IPS DF 6.9 (cell line): Measurements from ENCODE around the gene KCNK2.
A peak's percentile ranks its signal among the peaks of the same experiment; 100 is the strongest.

ENCODE experiments used
- DNase-seq: peaks from one replicate; pipeline ENCODE4 v3.0.0-alpha.2; 2013; ENCODE audit warnings: low read depth, low spot score
- H3K27ac ChIP-seq: one replicate; pipeline ENCODE4 v1.5.1; 2013; ENCODE audit warnings: low read length, control low read depth
- H3K27me3 ChIP-seq: 2 replicates; pipeline ENCODE4 v1.6.1; 2013; ENCODE audit warnings: mild to moderate bottlenecking, low read length; ENCODE audit not compliant: control insufficient read depth, insufficient read depth
- H3K36me3 ChIP-seq: 2 replicates; pipeline ENCODE4 v1.6.1; 2013; ENCODE audit warnings: low read length; ENCODE audit not compliant: control insufficient read depth, insufficient read depth
- H3K4me1 ChIP-seq: 2 replicates; pipeline ENCODE4 v1.6.1; 2013; ENCODE audit warnings: low read length; ENCODE audit not compliant: control insufficient read depth, insufficient read depth
- H3K4me3 ChIP-seq: 2 replicates; pipeline ENCODE4 v1.5.1; 2013; ENCODE audit warnings: mild to moderate bottlenecking, low read length
- H3K9me3 ChIP-seq: 2 replicates; pipeline ENCODE4 v1.6.1; 2013; ENCODE audit warnings: low read length, inconsistent platforms; ENCODE audit not compliant: control insufficient read depth, insufficient read depth
- WGBS: extraction: QIAGEN DNeasy Blood & Tissue Kit; methylation state at CpG from one replicate; pipeline ENCODE4 v1.1.7; 2013; ENCODE audit warnings: mixed read lengths, missing lambda C conversion rate; ENCODE audit not compliant: insufficient read length, insufficient coverage; 5-methylcytosine and 5-hydroxymethylcytosine counted together

KCNK2 gene, protein sequence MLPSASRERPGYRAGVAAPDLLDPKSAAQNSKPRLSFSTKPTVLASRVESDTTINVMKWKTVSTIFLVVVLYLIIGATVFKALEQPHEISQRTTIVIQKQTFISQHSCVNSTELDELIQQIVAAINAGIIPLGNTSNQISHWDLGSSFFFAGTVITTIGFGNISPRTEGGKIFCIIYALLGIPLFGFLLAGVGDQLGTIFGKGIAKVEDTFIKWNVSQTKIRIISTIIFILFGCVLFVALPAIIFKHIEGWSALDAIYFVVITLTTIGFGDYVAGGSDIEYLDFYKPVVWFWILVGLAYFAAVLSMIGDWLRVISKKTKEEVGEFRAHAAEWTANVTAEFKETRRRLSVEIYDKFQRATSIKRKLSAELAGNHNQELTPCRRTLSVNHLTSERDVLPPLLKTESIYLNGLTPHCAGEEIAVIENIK

DNA sequence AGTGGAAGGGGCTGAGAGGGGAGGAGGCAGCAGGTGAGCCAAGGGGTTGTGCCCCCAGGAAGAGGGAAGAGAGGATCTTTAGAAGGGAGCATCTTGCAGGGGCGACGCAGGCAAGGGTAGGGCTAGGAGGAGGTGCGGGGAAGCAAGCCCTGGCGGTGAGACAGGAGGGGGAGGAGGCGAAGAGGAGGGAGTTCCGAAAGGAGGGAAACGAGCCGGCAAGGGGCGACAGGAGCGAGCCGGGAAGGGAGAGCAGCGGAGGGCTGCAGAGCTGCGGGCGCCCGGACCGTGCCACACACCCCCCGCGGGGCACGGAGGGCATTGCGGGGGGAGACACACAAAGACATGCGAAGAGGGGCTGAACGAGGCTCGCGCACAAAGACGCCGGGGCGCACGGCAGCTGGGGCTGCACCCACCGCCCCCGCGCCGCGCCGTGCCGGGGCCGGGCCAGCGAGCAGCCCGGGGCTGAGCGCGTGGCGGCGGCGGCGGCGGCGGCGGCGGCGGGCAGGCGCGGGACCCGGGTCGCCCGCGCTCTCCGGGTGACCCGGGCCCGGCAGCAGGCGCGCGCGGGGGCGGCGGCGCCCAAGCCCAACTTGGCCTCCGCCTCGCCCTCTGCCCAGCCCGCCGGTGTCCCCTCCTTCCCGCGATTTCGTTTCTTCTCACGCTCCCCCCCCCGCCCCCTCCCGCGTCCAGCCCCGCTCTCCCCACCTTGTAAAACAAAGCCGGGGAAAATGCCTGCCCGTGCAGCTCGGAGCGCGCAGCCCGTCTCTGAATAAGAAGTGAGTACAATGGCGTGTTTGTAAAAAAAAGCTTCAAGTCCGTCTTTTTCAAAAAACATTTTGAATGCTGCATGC, at the start of gene KCNK2:
Gene KCNK2 (plus strand): TSS at position 206 of the 851 bp plus-strand sequence. CDS start 649 bp downstream, outside the sequence.
- H3K4me3 ChIP-seq, result peak within 1 kb of the TSS; percentile 82; the same call in 1 of the 2 replicates
- DNase-seq, result no peak

DNA sequence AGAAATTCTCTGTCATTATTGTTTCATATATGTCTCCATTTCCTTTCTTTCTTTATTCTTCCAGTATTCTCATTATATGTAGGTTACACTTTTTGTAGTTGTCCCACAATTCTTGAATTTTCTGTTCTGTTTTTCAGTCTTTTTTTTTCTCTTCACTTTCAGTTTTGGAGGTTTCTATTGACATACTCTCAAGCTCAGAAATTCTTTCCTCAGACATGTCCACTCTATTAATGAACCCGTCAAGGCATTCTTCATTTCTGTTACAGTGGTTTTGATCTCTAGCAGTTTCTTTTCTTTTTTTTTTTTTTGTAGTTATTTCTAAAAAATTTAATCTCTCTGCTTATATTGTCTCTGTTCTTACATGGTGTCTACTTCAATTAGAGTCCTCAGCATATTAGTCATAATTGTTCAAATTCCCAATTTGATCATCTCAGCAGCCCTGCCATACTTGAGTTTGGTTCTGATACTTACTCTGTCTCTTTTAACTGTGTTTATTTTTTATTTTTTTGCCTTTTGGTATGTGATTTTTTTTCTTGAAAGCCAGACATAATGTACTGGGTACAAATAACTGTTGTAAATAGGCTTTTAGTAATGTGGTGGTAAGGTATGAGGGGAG, 49.5 kb upstream of the KCNK2 start:
- no peak overlapping the region for H3K27ac ChIP-seq
- WGBS, result no CpG with 5 or more reads among the region's 1 CpG
- H3K27me3 ChIP-seq, result no peaks in the 10 kb centered on the region
- H3K36me3 ChIP-seq, result no peaks in the 10 kb centered on the region
- DNase-seq, result no peak
- H3K4me1 ChIP-seq, result no peaks in the 10 kb centered on the region
- H3K9me3 ChIP-seq, result no peaks in the 10 kb centered on the region
- H3K4me3 ChIP-seq, result no peak overlapping the region

More for the DNA sequence above, at the start of gene KCNK2:
- no CpG with 5 or more reads among the region's 85 CpGs for WGBS
- peaks cover 3% of the 10 kb centered on the region; the same call in 1 of the 2 replicates for H3K4me1 ChIP-seq
- H3K36me3 ChIP-seq, result no peaks in the 10 kb centered on the region
- peaks cover 43% of the 10 kb centered on the region for H3K27me3 ChIP-seq
- H3K9me3 ChIP-seq, result no peaks in the 10 kb centered on the region
- H3K27ac ChIP-seq, result no peak within 1 kb of the TSS

DNA sequence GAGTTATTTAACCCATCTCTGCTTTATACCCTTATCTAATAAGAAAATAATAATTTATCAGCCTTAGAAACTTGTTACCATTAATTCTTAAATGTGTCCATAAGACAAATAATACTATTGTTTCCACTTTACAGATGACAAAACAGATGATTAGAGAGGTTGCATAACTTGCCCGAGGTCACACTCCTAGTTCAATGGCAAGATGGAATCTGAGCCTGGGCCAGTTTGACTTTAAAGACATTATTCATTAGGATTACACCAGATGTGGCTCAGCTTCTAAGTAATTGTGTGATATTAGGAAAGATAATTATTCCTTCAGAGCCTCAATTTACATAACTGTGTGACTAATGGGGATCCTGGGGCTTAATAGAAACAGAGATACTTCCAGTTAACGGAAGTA, 42.3 kb upstream of the KCNK2 start:
- no CpG with 5 or more reads among the region's 2 CpGs for WGBS
- Histone ChIP-seq H3K27ac (no peak overlapping the region), H3K4me3 (no peak overlapping the region), H3K9me3 (no peaks in the 10 kb centered on the region), H3K27me3 (no peaks in the 10 kb centered on the region), H3K4me1 (peaks cover 1% of the 10 kb centered on the region; the same call in 1 of the 2 replicates), H3K36me3 (no peaks in the 10 kb centered on the region)
- DNase-seq, result no peak

DNA sequence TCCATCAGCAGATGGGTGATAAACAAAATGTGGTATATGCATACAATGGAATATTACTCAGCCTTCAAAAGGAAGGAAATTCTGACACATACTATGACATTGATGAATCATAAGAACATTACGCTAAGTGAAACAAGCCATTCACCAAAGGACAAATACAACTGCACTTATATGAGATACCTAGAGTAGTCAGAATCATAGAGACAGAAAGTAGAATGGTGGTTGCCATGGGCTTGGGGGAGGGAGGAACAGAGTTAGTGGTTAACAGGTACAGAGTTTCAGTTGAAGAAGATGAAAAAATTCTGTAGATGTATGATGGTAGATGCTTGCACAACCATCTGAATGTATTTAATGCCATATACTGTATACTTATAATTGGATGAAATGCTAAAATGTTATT, 39.1 kb upstream of the KCNK2 start:
- WGBS, result no CpG with 5 or more reads among the region's 1 CpG

DNA sequence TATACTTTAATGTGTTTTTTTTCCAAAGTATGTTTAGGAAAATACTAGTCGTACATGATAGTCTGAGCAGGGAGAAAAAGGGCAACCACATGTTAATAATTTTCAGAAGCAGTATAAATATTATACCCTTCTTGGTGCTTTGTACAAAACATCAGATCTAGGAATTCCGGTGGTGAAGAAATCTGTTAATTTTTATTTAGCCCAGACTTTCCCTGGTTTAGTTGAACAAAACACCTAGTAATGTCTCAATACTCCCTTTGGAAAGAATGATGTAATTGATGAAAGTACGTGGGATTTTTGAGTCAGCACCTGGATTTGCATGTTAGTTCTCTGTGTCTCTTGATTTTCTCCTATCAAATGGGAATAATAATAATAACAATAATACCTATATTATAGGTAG, 38.4 kb upstream of the KCNK2 start:
- Histone ChIP-seq H3K4me3 (no peak overlapping the region), H3K4me1 (peaks cover 1% of the 10 kb centered on the region; the same call in 1 of the 2 replicates), H3K27me3 (no peaks in the 10 kb centered on the region), H3K9me3 (no peaks in the 10 kb centered on the region), H3K27ac (no peak overlapping the region), H3K36me3 (no peaks in the 10 kb centered on the region)
- DNase-seq, result no peak
- no CpG with 5 or more reads among the region's 3 CpGs for WGBS

More for the DNA sequence above, 39.1 kb upstream of the KCNK2 start:
- DNase-seq, result no peak
- no peaks in the 10 kb centered on the region for H3K9me3 ChIP-seq
- no peaks in the 10 kb centered on the region for H3K36me3 ChIP-seq
- H3K27me3 ChIP-seq, result no peaks in the 10 kb centered on the region
- no peak overlapping the region for H3K4me3 ChIP-seq
- H3K27ac ChIP-seq, result no peak overlapping the region
- H3K4me1 ChIP-seq, result peaks cover 1% of the 10 kb centered on the region; the same call in 1 of the 2 replicates

DNA sequence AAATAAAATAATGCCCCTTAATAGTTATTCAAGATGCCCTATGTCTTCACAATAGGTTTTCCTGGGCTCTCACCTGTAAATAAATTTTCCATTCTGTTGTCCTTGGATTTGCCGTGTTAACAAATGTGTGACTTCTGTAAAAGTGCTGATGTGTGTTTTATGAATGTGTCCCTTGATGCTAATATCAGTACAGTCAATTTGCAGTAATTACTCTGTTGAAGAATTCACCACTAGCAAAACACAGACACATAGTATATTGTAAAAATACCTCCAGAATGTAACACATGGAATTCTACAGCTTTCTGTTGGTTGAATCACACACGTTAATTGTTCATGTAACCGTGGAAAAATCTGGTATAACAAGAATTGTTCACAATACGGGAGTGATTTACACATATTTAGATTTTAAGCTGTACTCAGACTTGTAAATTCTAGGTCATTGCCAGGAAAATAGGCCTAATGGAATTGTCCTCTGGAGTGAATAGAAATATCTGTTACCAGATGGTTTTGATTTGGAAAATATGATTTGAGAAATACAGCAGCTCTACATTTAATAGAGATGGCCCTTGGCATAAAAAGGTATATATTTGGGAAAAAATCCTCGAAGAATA, 36.7 kb upstream of the KCNK2 start:
- Histone ChIP-seq H3K4me3 (no peak overlapping the region), H3K27ac (no peak overlapping the region), H3K4me1 (no peaks in the 10 kb centered on the region), H3K27me3 (no peaks in the 10 kb centered on the region), H3K9me3 (no peaks in the 10 kb centered on the region), H3K36me3 (no peaks in the 10 kb centered on the region)
- no peak for DNase-seq
- WGBS, result no CpG with 5 or more reads among the region's 5 CpGs

DNA sequence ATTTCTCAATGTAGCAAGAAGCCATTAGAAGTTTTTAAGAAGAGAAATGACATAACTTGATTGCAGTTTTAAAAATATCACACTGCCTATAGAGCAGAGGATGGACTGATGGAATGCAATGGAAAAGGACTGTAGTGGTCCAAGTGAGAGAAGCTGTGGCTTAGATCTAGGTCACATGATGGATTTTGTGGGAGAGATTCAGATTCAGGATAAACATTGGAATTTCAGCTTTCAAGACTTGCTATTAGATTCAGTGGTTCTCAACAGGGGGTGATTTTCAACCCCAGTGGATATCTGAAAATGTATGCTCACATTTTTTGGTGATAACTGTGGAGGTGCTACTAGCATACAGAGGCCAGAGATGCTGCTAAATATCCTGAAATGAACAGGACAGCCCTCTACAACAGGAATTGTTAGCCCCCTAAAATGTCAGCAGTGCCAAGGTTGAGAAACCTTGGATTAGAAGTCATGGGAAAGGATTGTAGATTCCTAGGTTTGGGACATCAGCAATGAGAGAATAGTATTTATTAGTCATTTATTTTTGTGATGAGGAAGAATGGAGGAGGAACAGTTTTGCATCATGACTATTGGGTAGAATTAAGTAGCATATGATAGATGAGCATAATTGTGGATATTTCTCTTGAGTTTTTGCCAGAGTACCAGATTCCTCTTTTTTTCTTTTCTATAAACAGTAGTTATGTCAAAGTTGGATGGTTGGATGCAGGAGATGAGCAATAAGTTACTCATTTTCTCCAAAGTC, 30.1 kb upstream of the KCNK2 start:
- no peak for DNase-seq
- no peak overlapping the region for H3K27ac ChIP-seq
- no peaks in the 10 kb centered on the region for H3K9me3 ChIP-seq
- H3K4me1 ChIP-seq, result peaks cover 1% of the 10 kb centered on the region; the same call in 1 of the 2 replicates
- H3K36me3 ChIP-seq, result no peaks in the 10 kb centered on the region
- no peak overlapping the region for H3K4me3 ChIP-seq
- H3K27me3 ChIP-seq, result no peaks in the 10 kb centered on the region

DNA sequence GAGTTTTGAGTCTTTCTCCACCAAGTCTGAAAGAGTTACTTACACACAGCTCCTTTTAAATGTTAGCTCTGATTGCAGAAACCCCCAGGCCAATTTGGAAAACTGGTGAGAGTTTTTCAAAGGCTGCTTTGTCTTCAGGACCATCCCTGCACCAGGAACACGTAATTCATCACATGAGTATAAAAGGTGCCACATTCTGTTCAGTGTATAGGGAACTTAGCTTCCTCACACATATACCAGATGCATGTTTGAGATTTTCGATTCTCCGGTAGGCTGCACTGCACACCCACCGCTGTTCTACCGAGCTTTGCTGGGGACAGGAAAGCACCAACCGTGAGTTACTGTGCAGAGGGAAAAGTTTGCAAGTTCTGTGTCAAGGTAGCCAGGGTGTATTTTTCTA, 28.3 kb upstream of the KCNK2 start:
- Histone ChIP-seq H3K4me1 (peaks cover 1% of the 10 kb centered on the region; the same call in 1 of the 2 replicates), H3K4me3 (no peak overlapping the region), H3K36me3 (no peaks in the 10 kb centered on the region), H3K27ac (no peak overlapping the region), H3K9me3 (no peaks in the 10 kb centered on the region), H3K27me3 (no peaks in the 10 kb centered on the region)
- DNase-seq, result no peak
- no CpG with 5 or more reads among the region's 6 CpGs for WGBS

DNA sequence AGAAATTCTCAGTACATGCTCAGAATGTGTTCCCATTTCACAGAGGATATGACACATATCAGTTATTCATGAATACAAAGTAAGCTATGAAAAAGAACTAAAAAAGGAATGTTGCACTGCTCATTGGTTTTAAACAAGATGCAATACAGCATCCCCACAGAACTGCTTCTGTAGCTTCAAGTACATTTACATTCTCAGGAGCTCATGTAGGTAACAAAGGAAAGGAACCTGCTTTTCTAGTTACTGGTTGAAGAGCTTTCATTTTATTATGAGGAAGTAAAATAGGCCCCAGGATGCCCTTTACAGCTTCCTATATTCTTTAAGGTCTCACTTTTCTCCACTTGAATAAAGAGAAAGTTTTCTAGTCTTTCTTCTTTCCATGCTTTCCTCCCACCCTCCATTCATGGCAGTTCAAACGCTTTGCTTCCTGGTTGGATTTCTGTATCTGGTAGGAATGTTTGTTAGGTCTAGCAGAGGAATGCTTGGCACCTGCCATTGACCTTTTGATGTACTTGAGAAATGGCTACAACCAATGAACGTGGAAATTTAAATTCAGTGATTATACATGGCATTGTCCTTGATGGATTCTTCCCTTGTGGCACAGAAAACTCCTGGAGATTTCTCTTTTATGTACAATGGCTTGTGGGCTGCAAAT, 27.1 kb upstream of the KCNK2 start:
- Histone ChIP-seq H3K27me3 (no peaks in the 10 kb centered on the region), H3K9me3 (no peaks in the 10 kb centered on the region), H3K36me3 (no peaks in the 10 kb centered on the region), H3K27ac (no peak overlapping the region), H3K4me3 (no peak overlapping the region), H3K4me1 (peaks cover 1% of the 10 kb centered on the region; the same call in 1 of the 2 replicates)
- DNase-seq, result peak; percentile 4
- no CpG with 5 or more reads among the region's 2 CpGs for WGBS
